HepG2 (cell line): ENCODE measurements around the gene RPTOR.

Experiments used
- MAFK ChIP-seq, 2 experiments: IDR thresholded peaks in 1 of 2; conservative IDR thresholded peaks in 1 of 2; 2 replicates each; pipeline ENCODE4 v1.6.1; 2011; ENCODE audit warnings: improper control_type of control experiment in 2 of 2, low read length in 2 of 2
- MXI1 ChIP-seq: IDR thresholded peaks from 3 replicates; pipeline ENCODE4 v1.6.1; 2012; ENCODE audit warnings: low read depth, low read length, inconsistent platforms, borderline replicate concordance
- ZNF34 ChIP-seq: sonication (generic); formaldehyde crosslinking; IDR thresholded peaks from 2 replicates; pipeline ENCODE4 v1.4.0; 2020; ENCODE audit warnings: mild to moderate bottlenecking, missing genetic modification reagents, borderline replicate concordance
- ZNF747 ChIP-seq: sonication (generic); formaldehyde crosslinking; IDR thresholded peaks from 2 replicates; pipeline ENCODE4 v1.8.1; 2023; ENCODE audit warnings: missing genetic modification reagents, mild to moderate bottlenecking, borderline replicate concordance
- TF ChIP-seq, protein P1 (sequence below): IDR thresholded peaks from 2 replicates; pipeline ENCODE4 v1.6.1; 2012; ENCODE audit warnings: inconsistent platforms

DNA sequence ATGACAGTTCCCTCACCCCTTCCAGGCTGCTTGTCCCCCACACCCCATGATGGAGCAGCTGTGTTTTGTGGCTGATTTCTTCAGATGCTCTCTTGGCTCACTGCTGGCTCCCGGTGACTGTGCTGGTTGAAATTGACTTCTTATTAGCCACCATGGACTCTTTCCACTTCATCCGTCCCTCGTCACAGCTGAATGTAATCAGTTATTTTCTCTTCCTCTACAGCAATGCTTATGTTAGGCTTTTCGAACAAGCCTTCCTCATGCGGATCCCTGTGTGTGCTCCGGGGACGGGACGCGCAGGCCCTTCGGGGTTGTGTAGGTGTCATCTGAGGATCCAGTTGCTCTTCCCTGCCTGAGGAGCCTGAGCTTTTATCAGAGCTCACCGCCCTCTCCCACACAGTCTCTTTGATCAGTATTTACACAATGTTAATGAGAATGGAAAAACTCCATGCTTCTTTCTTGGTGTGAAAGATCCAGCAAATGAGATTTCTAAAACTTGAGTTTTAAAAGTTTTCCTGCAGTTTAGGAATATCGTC, 87.5 kb downstream of the RPTOR start:
- no peak for TF ChIP-seq MXI1
- TF ChIP-seq, protein P1, sequence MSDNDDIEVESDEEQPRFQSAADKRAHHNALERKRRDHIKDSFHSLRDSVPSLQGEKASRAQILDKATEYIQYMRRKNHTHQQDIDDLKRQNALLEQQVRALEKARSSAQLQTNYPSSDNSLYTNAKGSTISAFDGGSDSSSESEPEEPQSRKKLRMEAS = no peak
- no peak for TF ChIP-seq ZNF747
- no peak for TF ChIP-seq ZNF34 (CRISPR knock-in tag)
- TF ChIP-seq MAFK (conservative IDR thresholded peaks at IDR 0.05 in 1 of 2, IDR thresholded peaks at IDR 0.05 in 1 of 2; ENCODE audit: low read length in 2 of 2) = no peak
